Stimulated activated CD8-positive, alpha-beta memory T cell treated with anti-CD3 and anti-CD28 coated beads, Interleukin-7, amount 100 ng/mL, for 48 hours (primary cell): ENCODE results near the gene NOL4L.

ENCODE experiments used
- DNase-seq, 2 donors: peaks; one replicate each; pipeline ENCODE4 v3.0.0-alpha.2; 2020; ENCODE audit warnings: low read depth in 1 of 2; ENCODE audit errors: extremely low read depth in 1 of 2

NOL4L gene

DNA sequence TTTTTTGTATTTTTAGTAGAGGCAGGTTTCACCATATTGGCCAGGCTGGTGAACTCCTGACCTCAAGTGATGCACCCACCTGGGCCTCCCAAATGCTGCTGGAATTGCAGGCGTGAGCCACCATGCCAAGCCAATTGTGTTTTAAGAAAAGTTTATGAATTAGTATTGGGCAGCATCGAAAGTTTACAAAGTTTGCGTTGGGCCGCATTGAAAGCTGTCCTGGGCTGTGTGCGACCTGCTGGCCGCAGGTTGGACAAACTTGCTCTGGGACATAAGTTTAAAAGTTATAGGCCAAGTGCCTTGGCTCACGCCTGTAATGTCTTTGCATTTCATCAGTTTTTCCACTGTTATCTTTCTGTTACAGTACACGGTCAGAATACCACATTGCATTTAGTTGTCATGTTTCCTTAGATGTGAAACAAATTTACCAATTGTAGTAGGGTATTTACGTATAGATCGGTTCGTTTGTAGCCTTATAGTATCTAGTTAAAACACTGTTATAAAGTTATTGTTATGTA is 187.5 kb downstream of the NOL4L start:
- DNase-seq, result no peak

DNA sequence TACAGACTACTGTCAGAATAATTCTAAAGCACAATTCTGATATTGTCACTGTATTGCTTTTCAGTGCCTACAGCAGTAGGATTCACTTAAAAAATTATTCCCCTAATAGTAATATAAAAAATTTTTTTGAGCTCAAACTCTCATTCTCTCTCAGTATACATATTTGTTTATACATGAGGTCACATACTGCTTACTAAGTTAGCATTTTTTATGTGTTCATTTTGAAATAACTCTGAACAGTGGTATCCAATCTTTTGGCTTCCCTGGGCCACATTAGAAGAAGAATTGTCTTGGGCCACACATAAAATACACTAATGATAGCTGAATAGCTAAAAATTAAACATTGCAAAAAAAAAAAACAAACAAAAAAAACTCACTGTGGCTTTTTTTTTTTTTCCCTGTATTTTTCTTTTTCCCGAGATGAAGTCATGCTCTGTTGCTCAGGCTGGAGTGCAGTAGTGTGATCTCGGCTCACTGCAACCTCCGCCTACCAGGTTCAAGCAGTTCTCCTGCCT is 188.4 kb downstream of the NOL4L start:
- no peak for DNase-seq

DNA sequence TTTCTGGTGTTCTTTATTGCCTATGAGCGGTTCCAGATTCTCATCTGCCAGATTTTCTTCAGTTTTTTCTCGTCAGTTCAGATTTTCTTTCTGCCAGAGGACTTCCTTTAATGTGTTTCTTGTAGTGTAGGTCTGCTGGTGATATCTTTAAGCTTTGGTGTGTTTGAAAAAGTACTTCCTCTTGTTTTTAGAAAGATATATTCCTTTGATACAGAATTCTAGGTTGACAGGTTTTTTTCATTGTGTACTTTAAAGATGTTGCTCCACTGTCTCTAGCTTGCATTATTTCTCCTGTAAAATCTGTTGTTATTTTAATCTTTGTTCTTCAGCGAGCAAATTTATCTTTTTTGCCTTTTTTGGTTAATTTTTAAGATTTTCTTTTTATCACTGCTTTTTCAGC is 190.1 kb downstream of the NOL4L start:
- no peak for DNase-seq
